Left lung (tissue), 14 donors: Measurements from ENCODE around the gene LYSET. TPM values are rescaled to one million over a fixed set of nuclear protein-coding genes. Genes with fewer than 3 reads are reported as not detected.
A peak's percentile ranks its signal among the peaks of the same experiment; 100 is the strongest.
"Not testable (repeated sequence)": the region's sequence is repeated elsewhere in the genome, so short reads cannot be mapped to it uniquely, and the experiment has no call there.

Experiments
- ATAC-seq: fragments of 200-7000 bp; cut with Tn5 transposase; one replicate; pipeline ENCODE4 v1.9.1; 2020; ENCODE audit warnings: moderate library complexity
- DNase-seq, 4 donors: peaks; one replicate each; pipeline ENCODE4 v3.0.0-alpha.2; 2013 to 2020
- H3K27ac ChIP-seq, 2 donors: fragments of 200-600 bp; sonication (generic) in 1 of 2; one replicate each; pipeline versions ENCODE4 v1.5.0 to v1.8.0; 2020 to 2021
- H3K27me3 ChIP-seq, 2 donors: fragments of 200-600 bp; sonication (generic) in 1 of 2; one replicate each; pipeline versions ENCODE4 v1.5.0 to v1.8.0; 2020 to 2021
- H3K36me3 ChIP-seq, 2 donors: fragments of 200-600 bp; sonication (generic) in 1 of 2; one replicate each; pipeline versions ENCODE4 v1.5.0 to v1.8.0; 2020 to 2021
- H3K4me1 ChIP-seq, 2 donors: fragments of 200-600 bp; one replicate each; pipeline ENCODE4 v1.8.0; 2021
- H3K4me3 ChIP-seq, 2 donors: fragments of 200-600 bp; sonication (generic) in 1 of 2; one replicate each; pipeline versions ENCODE4 v1.5.0 to v1.8.0; 2020 to 2021; ENCODE audit warnings: mild to moderate bottlenecking in 1 of 2
- H3K9me3 ChIP-seq, 2 donors: fragments of 200-600 bp; sonication (generic) in 1 of 2; one replicate each; pipeline versions ENCODE4 v1.5.0 to v1.8.0; 2020 to 2021
- CTCF ChIP-seq, 2 donors: fragments of 200-600 bp; sonication (generic) in 1 of 2; IDR thresholded peaks; one replicate each; pipeline versions ENCODE4 v1.5.0 to v1.8.0; 2021; ENCODE audit warnings: antibody characterized with exemption in 2 of 2
- intact Hi-C, 2 donors: fragments of 100-400 bp; cut with DNase I; formaldehyde crosslinking; loops; one replicate each; pipeline versions ENCODE4 v1.11.2 to v1.14.2; 2022
- long read RNA-seq, 12 donors: library from polyadenylated mRNA in 2 of 12; unstranded in 2 of 12; transcript quantifications; one replicate each; pipeline ENCODE4 v2.0.0 and lab custom pipeline, GENCODE V29; 2019 to 2026
- polyA plus RNA-seq, 6 donors: library from polyadenylated mRNA; unstranded; fragments of 120-200 nt; gene quantifications; one replicate each; pipeline ENCODE4 v1.2.1, GENCODE V29; 2013; ENCODE audit not compliant: insufficient read length in 6 of 6
- total RNA-seq, 2 donors: library from RNA; stranded (reverse); fragmentation: NEBNext Ultra II Directional; extraction: Animal tissue kit (Norgen Biotek cat#: 25700); gene quantifications; one replicate each; pipeline ENCODE4 v1.2.1, GENCODE V29; 2021
- donor health status: DM: no; HTN: yes; CAD: no.
- donor health status: DM: no; HTN: no; CAD: no.

The LYSET gene
- total RNA-seq: 10 to 100 TPM; 29.1 to 42.7 TPM
- 10 to 100 TPM; 21.9 to 24.9 (median 22.7) TPM for polyA plus RNA-seq
- long read RNA-seq, donor 1, transcript TMEM251-201 (2 exons, 909 nt): major isoform, 15 of 20 reads
- long read RNA-seq, donor 1, transcript TMEM251-202 (2 exons, 1,303 nt): minor isoform, 5 of 20 reads
- long read RNA-seq, donor 1, partial matches to known transcripts: 0 of 20 reads
- long read RNA-seq, donor 1, other reads (novel, unspliced or antisense): 0 of 20 reads
- long read RNA-seq, donor 2, transcript TMEM251-201 (2 exons, 909 nt): major isoform, 18 of 22 reads
- long read RNA-seq, donor 2, partial matches to known transcripts: 0 of 22 reads
- long read RNA-seq, donor 2, other reads (novel, unspliced or antisense): 0 of 22 reads
- long read RNA-seq, donor 3, transcript TMEM251-201 (2 exons, 909 nt): major isoform, 16 of 24 reads
- long read RNA-seq, donor 3, partial matches to known transcripts: 5 of 24 reads
- long read RNA-seq, donor 3, other reads (novel, unspliced or antisense): 0 of 24 reads
- long read RNA-seq, donor 4, transcript TMEM251-201 (2 exons, 909 nt): major isoform, 10 of 15 reads
- long read RNA-seq, donor 4, partial matches to known transcripts: 1 of 15 reads
- long read RNA-seq, donor 4, other reads (novel, unspliced or antisense): 0 of 15 reads
- long read RNA-seq, donor 5, transcript TMEM251-201 (2 exons, 909 nt): major isoform, 13 of 16 reads
- long read RNA-seq, donor 5, partial matches to known transcripts: 0 of 16 reads
- long read RNA-seq, donor 5, other reads (novel, unspliced or antisense): 0 of 16 reads
- long read RNA-seq, donor 6, transcript TMEM251-201 (2 exons, 909 nt): major isoform, 22 of 26 reads
- long read RNA-seq, donor 6, partial matches to known transcripts: 0 of 26 reads
- long read RNA-seq, donor 6, other reads (novel, unspliced or antisense): 0 of 26 reads
- long read RNA-seq, donor 7, transcript TMEM251-201 (2 exons, 909 nt): major isoform, 6 of 7 reads
- long read RNA-seq, donor 7, partial matches to known transcripts: 0 of 7 reads
- long read RNA-seq, donor 7, other reads (novel, unspliced or antisense): 0 of 7 reads
- long read RNA-seq, donor 8, transcript TMEM251-201 (2 exons, 909 nt): major isoform, 13 of 15 reads
- long read RNA-seq, donor 8, partial matches to known transcripts: 0 of 15 reads
- long read RNA-seq, donor 8, other reads (novel, unspliced or antisense): 0 of 15 reads
- long read RNA-seq, donor 9: 0 reads
- long read RNA-seq, donor 10, transcript TMEM251-201 (2 exons, 909 nt): major isoform, 12 of 23 reads
- long read RNA-seq, donor 10, transcript TMEM251-202 (2 exons, 1,303 nt): minor isoform, 11 of 23 reads
- long read RNA-seq, donor 10, partial matches to known transcripts: 0 of 23 reads
- long read RNA-seq, donor 10, other reads (novel, unspliced or antisense): 0 of 23 reads
- long read RNA-seq, donor 11: 0 reads
- long read RNA-seq, donor 12, transcript TMEM251-201 (2 exons, 909 nt): major isoform, 14 of 15 reads
- long read RNA-seq, donor 12, partial matches to known transcripts: 0 of 15 reads
- long read RNA-seq, donor 12, other reads (novel, unspliced or antisense): 0 of 15 reads

- peak; percentile 13 to 27 for TF ChIP-seq CTCF (IDR thresholded peaks at IDR 0.05)
- ATAC-seq: peak; percentile 91
- peak; percentile 85 to 96 (median 88) for DNase-seq
- H3K4me1 ChIP-seq: peaks cover 17 to 41% of the 10 kb centered on the region in 2 donors
- H3K36me3 ChIP-seq: peaks cover 0 to 34% of the 10 kb centered on the region in 2 donors
- no peaks in the 10 kb centered on the region for H3K9me3 ChIP-seq
- peak within 1 kb of the TSS; percentile 90 to 94 for H3K4me3 ChIP-seq
- intact Hi-C loops: no loop called here
- H3K27me3 ChIP-seq: no peaks in the 10 kb centered on the region
- peak within 1 kb of the TSS; percentile 93 to 97 for H3K27ac ChIP-seq
Observed at GRCh38 chr14:93184391-93185348, at the start of gene LYSET, which contains the start of gene MOAP1. Gene LYSET (plus strand): TSS chr14:93185317. CDS start chr14:93185406, 89 bp downstream. Gene MOAP1 (minus strand): TSS chr14:93184897. CDS start chr14:93184242, 655 bp downstream.

GRCh38 chr14:93135399-93135798, 49.7 kb upstream of the LYSET start:
- no peak for TF ChIP-seq CTCF (IDR thresholded peaks at IDR 0.05)
- no peaks in the 10 kb centered on the region for H3K9me3 ChIP-seq
- ATAC-seq (no peak), DNase-seq (no peak)
- H3K4me3 ChIP-seq: no peak overlapping the region
- peaks cover 0 to 20% of the 10 kb centered on the region in 2 donors for H3K4me1 ChIP-seq
- intact Hi-C loops: loop anchor here in 1 of 2 donors (5.0 kb wide), 1 partner anchor 183 kb away; no protein-coding TSS in a partner anchor
- H3K36me3 ChIP-seq: no peaks in the 10 kb centered on the region
- no peak overlapping the region for H3K27ac ChIP-seq
- H3K27me3 ChIP-seq: no peaks in the 10 kb centered on the region

- no peak for TF ChIP-seq CTCF (IDR thresholded peaks at IDR 0.05)
- no peak for ATAC-seq
- no peak overlapping the region for H3K27ac ChIP-seq
- H3K27me3 ChIP-seq: no peaks in the 10 kb centered on the region
- H3K4me3 ChIP-seq: no peak overlapping the region
- H3K4me1 ChIP-seq: peaks cover 0 to 18% of the 10 kb centered on the region in 2 donors
- no peak for DNase-seq
- intact Hi-C loops: loop anchor here in 1 of 2 donors (5.0 kb wide), 1 partner anchor 184 kb away; no protein-coding TSS in a partner anchor
- H3K36me3 ChIP-seq: no peaks in the 10 kb centered on the region
- H3K9me3 ChIP-seq: no peaks in the 10 kb centered on the region
Observed at GRCh38 chr14:93136009-93136408, 49.1 kb upstream of the LYSET start.

GRCh38 chr14:93136508-93136907, 48.6 kb upstream of the LYSET start:
- not testable (repeated sequence) for H3K27ac ChIP-seq, H3K36me3 ChIP-seq, H3K9me3 ChIP-seq, ATAC-seq, H3K4me3 ChIP-seq, H3K27me3 ChIP-seq
- peak in 1 of 4 donors; percentile 38 for DNase-seq
- intact Hi-C loops: loop anchor here in 1 of 2 donors (5.0 kb wide), 1 partner anchor 184 kb away; no protein-coding TSS in a partner anchor
- H3K4me1 ChIP-seq: peaks cover 0 to 18% of the 10 kb centered on the region in 2 donors
